ENCODE data around the gene KIAA1549. TPM values are rescaled to one million over a fixed set of nuclear protein-coding genes. Genes with fewer than 3 reads are reported as not detected.

The KIAA1549 gene
- total RNA-seq, 2 experiments from 2014 or later, result not detected

DNA sequence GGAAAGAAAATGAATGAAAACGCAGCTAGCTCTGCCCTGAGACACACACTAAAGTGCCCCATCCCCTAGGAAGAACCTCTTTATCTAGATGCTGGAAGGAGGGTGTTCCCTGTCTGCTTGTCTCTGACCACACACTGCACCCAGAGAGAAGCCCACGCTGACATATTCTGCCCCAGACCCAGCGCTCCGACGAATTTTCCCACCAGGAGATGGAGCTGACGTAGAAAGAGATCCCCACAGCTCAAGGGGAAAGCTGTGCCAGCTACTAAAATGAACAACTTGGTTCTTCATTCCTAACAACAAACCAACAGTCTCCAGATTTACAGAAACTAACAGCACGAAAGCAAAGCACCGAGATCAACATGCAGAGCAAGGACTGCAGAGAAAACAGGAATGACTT, 73.3 kb downstream of the KIAA1549 start:
- DNase-seq (no peak), ATAC-seq (ENCODE audit: poor library complexity) (no peak)
- no peaks in the 10 kb centered on the region for H3K36me3 ChIP-seq (ENCODE audit: insufficient read depth, low read length)
- TF ChIP-seq CTCF (IDR thresholded peaks at IDR 0.05), result no peak
- POLR2A ChIA-PET, result interaction anchor here (0.9 kb wide), 1 partner anchor 225 kb away, joined by 3 read pairs; a partner anchor contains a TSS
- CTCF ChIA-PET, result no interaction called here
- H3K9me3 Mint-ChIP-seq, result no peaks in the 10 kb centered on the region
- H3K27ac ChIP-seq (ENCODE audit: low read depth in 1 of 2, low read length in 2 of 2), result no peak overlapping the region
- H3K4me1 ChIP-seq (ENCODE audit: insufficient read depth, low read length), result peaks cover 15% of the 10 kb centered on the region
- peaks cover 4% of the 10 kb centered on the region for H3K36me3 Mint-ChIP-seq (ENCODE audit: low read depth)
- H3K27me3 Mint-ChIP-seq, result peaks cover 25% of the 10 kb centered on the region
- H3K4me3 ChIP-seq (ENCODE audit: low read length), result no peak overlapping the region
- H3K9me3 ChIP-seq (ENCODE audit: control insufficient read depth in 1 of 2, insufficient read depth in 1 of 2, low read length in 2 of 2), result no peaks in the 10 kb centered on the region
- H3K27ac Mint-ChIP-seq, result no peak overlapping the region
- intact Hi-C loops (cut with DNase I, micrococcal nuclease), result no loop called here
- H3K4me3 Mint-ChIP-seq, result no peak overlapping the region
- peaks cover 21% of the 10 kb centered on the region for H3K4me1 Mint-ChIP-seq (ENCODE audit: low read depth)
- no peaks in the 10 kb centered on the region for H3K27me3 ChIP-seq (ENCODE audit: control insufficient read depth in 1 of 2, insufficient read depth in 2 of 2, low read length in 2 of 2)

- H3K27me3 ChIP-seq (ENCODE audit: control insufficient read depth in 1 of 2, insufficient read depth in 2 of 2, low read length in 2 of 2), result no peaks in the 10 kb centered on the region
- Mint-ChIP-seq H3K9me3 (no peaks in the 10 kb centered on the region), H3K4me3 (no peak overlapping the region), H3K27me3 (peaks cover 25% of the 10 kb centered on the region), H3K27ac (no peak overlapping the region), H3K36me3 (ENCODE audit: low read depth) (peaks cover 4% of the 10 kb centered on the region), H3K4me1 (ENCODE audit: low read depth) (peaks cover 26% of the 10 kb centered on the region)
- no peaks in the 10 kb centered on the region for H3K9me3 ChIP-seq (ENCODE audit: control insufficient read depth in 1 of 2, insufficient read depth in 1 of 2, low read length in 2 of 2)
- ChIA-PET CTCF (no interaction called here), POLR2A (interaction anchor here (0.9 kb wide), 1 partner anchor 226 kb away, joined by 3 read pairs; a partner anchor contains a TSS)
- no peaks in the 10 kb centered on the region for H3K36me3 ChIP-seq (ENCODE audit: insufficient read depth, low read length)
- no peak for ATAC-seq (ENCODE audit: poor library complexity)
- intact Hi-C loops (cut with DNase I, micrococcal nuclease), result no loop called here
- no peak overlapping the region for H3K27ac ChIP-seq (ENCODE audit: low read depth in 1 of 2, low read length in 2 of 2)
- no peak for DNase-seq
- no peak for TF ChIP-seq CTCF (IDR thresholded peaks at IDR 0.05)
- H3K4me1 ChIP-seq (ENCODE audit: insufficient read depth, low read length), result peaks cover 19% of the 10 kb centered on the region
- no peak overlapping the region for H3K4me3 ChIP-seq (ENCODE audit: low read length)
Observed at GRCh38 chr7:138907201-138907847, 73.9 kb downstream of the KIAA1549 start.

- Mint-ChIP-seq H3K4me3 (peak overlapping the region; percentile 85), H3K36me3 (ENCODE audit: low read depth) (peaks cover 4% of the 10 kb centered on the region), H3K9me3 (no peaks in the 10 kb centered on the region), H3K27ac (peak overlapping the region; percentile 70), H3K4me1 (ENCODE audit: low read depth) (peaks cover 42% of the 10 kb centered on the region), H3K27me3 (peaks cover 24% of the 10 kb centered on the region)
- ATAC-seq (ENCODE audit: poor library complexity) (peak; percentile 23), DNase-seq (peak in 5 of 14 experiments; percentile 8 to 48 (median 26))
- Histone ChIP-seq H3K4me3 (ENCODE audit: low read length) (peak overlapping the region; percentile 13), H3K9me3 (ENCODE audit: control insufficient read depth in 1 of 2, insufficient read depth in 1 of 2, low read length in 2 of 2) (no peaks in the 10 kb centered on the region), H3K36me3 (ENCODE audit: insufficient read depth, low read length) (no peaks in the 10 kb centered on the region), H3K4me1 (ENCODE audit: insufficient read depth, low read length) (peaks cover 23% of the 10 kb centered on the region), H3K27me3 (ENCODE audit: control insufficient read depth in 1 of 2, insufficient read depth in 2 of 2, low read length in 2 of 2) (no peaks in the 10 kb centered on the region), H3K27ac (ENCODE audit: low read depth in 1 of 2, low read length in 2 of 2) (no peak overlapping the region)
- intact Hi-C loops (cut with DNase I, micrococcal nuclease), result loop anchor here in 1 of 2 experiments (1.0 kb wide), 2 partner anchors 18 to 152 kb away; no protein-coding TSS in a partner anchor
- POLR2A ChIA-PET, result interaction anchor here (0.7 to 2.6 kb wide), 7 partner anchors 16 to 766 kb away, joined by 3 to 19 read pairs (median 4); no protein-coding TSS in a partner anchor
- TF ChIP-seq CTCF (IDR thresholded peaks at IDR 0.05), result no peak
- CTCF ChIA-PET, result interaction anchor here (0.5 to 2.7 kb wide), 2 partner anchors 18 to 200 kb away, joined by 3 to 20 read pairs; no protein-coding TSS in a partner anchor
Observed at GRCh38 chr7:138903859-138904435, 77.2 kb downstream of the KIAA1549 start.

All from CD4-positive, alpha-beta T cell (primary cell).